Ammon's horn (tissue), 1 donor: ENCODE measurements around the gene SLC5A6.

Experiments used
- DNase-seq: peaks from one replicate; pipeline ENCODE4 v3.0.0-alpha.2; 2016; ENCODE audit warnings: low spot score

SLC5A6 gene

DNA sequence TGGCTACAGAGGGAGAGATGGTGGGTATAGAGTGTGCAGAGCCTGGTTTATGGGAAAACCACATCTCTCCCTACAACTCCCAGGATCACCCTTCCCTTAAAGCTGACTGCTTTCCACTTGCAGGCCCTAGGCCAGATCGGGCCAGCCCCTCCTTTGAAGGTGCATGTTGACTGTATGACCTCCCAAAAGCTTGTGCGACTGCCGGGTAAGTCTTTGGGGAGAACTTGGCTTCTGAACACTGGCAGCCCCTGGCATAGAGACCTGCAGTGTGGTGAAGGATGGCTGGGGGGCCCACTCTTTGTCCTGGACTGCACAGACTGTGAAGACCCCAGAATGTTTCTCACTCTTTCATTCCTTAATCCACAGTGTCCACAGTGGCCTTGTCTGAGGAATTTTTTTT, 24.6 kb upstream of the SLC5A6 start:
- DNase-seq: no peak

GRCh38 chr2:27236136-27236535, 24.1 kb upstream of the SLC5A6 start:
- DNase-seq: no peak

- no peak for DNase-seq
Measured at GRCh38 chr2:27233341-27233740, 21.3 kb upstream of the SLC5A6 start.

- no peak for DNase-seq
Measured at GRCh38 chr2:27231921-27232320, 19.9 kb upstream of the SLC5A6 start.

DNA sequence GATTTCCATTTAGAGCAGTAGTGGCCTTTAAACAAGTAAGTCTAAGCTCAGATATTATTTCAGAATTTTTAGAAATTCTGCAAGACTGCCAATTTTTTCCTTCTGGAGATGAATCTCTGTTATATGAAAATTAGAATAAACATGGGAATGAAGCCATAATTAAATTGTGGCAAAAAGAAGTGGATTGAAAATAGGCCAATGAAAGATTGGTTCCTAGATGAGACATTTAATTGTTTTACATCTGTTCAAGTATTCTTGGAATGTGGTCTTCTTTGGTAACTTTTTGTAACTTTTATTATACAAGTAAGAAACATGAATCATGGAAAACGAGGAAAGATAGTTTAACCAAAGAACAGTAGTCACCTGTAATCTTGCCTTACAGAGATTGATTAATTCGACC, 15.4 kb upstream of the SLC5A6 start:
- no peak for DNase-seq

- no peak for DNase-seq
Measured at GRCh38 chr2:27225526-27225925, 13.5 kb upstream of the SLC5A6 start.

DNA sequence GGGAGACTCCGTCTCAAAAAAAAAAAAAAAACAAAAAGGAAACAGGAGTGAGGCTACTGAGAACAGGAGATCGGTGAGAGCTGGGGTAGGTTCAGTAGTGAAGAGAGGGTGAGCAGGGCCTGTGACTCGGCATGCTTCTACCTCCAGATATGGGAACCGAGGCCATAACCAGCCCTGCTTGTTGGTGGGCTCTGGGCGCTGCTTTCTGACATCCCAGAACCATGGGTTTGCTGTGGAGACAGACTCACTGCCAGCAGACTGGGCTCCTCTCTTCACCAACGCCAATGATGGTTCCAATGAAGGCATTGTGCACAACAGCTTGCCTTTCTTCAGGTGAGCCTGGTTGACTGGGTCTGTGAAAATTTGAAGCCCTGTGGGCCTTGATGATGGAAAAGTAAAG, 11.3 kb upstream of the SLC5A6 start:
- no peak for DNase-seq

GRCh38 chr2:27222407-27222806, 10.3 kb upstream of the SLC5A6 start:
- DNase-seq: no peak

DNA sequence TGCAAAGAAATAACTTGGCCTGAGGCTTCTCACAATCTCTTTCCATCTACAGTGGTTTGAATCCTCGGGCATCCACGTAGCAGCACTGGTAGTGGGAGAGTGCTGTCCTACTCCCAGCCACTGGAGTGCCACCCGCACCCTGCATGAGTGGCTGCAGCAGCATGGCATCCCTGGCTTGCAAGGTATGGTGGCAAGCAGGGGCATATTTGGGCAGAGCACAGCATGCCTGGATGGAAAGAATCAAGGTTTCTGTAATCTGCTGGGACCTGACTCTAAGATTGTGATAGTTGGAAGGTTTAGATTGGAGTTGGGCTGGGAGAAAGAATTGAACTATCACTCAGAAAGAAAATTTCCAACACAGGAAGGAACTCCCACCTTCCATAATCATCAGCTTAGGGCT, 9.1 kb upstream of the SLC5A6 start:
- DNase-seq: no peak

DNA sequence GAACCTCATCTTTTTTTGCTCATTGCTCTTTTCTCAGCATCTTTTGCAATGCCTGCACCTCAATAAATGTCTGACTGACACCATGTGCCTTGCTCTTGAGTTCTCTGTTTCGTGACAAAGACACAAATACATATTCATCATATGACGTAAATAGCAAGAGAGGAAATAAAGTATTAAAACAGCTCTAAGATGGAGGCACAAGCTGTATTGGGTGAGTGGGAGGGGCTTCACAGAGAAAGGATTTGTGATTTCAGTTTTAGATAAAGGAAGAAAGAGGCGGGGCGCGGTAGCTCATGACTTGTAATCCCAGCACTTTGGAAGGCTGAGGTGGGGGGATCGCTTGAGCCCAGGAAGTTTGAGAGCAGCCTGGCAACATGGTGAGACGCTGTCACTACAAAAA, 8.0 kb upstream of the SLC5A6 start:
- DNase-seq: no peak

- DNase-seq: no peak
Measured at GRCh38 chr2:27219091-27219490, 7.0 kb upstream of the SLC5A6 start.

- DNase-seq: no peak
Measured at GRCh38 chr2:27218614-27219013, 6.5 kb upstream of the SLC5A6 start.

GRCh38 chr2:27217173-27218121, 5.4 kb upstream of the SLC5A6 start, which contains the start of gene CAD:
CAD (plus strand) TSS chr2:27217369; CDS start chr2:27217552, 183 bp downstream.
- peak; percentile 93 for DNase-seq

DNA sequence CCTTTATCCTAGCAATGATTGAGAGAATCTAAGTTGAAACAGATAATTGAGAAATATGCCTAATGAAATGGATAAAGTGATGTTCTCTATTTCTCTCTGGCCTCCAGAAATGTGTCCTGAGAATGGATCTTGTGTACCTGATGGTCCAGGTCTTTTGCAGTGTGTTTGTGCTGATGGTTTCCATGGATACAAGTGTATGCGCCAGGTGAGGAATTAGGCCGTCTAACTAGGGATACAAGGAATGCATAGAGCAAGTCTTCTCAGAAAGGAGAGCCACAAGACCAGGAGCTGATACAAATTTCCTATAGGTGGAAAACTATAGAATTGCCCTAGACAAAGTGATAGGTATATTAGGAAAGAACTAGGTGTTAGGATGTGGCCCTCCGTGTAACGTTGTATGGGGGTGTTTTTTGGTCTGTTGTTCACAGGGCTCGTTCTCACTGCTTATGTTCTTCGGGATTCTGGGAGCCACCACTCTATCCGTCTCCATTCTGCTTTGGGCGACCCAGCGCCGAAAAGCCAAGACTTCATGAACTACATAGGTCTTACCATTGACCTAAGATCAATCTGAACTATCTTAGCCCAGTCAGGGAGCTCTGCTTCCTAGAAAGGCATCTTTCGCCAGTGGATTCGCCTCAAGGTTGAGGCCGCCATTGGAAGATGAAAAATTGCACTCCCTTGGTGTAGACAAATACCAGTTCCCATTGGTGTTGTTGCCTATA, 4.5 kb upstream of the SLC5A6 start:
- DNase-seq: no peak

- no peak for DNase-seq
Measured at GRCh38 chr2:27214941-27215340, 2.9 kb upstream of the SLC5A6 start.

GRCh38 chr2:27212626-27213471, 781 bp upstream of the SLC5A6 start:
- DNase-seq: no peak

DNA sequence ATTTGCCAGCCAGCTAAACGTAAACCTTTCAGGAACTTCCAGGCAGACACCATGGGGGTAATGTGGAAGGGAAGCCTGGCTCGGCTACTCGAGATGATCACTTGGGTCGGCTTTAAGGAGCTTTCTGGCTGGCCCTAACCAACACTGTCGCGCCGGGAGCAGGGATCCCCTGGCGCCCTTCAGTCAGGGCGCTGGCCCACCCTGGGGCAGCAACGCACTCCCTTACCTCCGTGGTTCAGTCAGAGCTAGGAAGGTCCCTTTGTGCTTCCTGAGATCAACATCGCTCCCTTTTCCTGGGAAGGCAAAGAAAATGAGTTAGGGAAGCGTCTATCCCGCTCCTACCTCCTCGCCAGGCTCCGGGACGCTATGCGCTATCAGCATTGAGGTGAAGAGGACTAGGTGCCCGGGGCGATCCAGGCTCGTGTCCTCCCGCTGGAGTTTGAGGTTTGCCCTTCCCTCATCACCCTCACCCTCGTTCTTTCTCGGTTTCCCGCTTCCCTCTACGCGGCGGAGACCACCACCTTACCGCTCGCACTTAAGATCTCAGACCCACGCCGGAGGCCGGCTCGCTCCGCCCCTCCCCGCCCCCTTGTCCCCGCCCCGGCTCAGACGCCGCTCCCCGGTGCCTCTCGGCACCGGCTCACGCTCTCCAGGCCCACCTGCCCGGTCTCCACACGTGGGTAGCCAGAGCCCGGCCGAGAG, 676 bp downstream of the SLC5A6 start:
- no peak for DNase-seq

- no peak for DNase-seq
Measured at GRCh38 chr2:27209621-27210401, 2.3 kb downstream of the SLC5A6 start.

DNA sequence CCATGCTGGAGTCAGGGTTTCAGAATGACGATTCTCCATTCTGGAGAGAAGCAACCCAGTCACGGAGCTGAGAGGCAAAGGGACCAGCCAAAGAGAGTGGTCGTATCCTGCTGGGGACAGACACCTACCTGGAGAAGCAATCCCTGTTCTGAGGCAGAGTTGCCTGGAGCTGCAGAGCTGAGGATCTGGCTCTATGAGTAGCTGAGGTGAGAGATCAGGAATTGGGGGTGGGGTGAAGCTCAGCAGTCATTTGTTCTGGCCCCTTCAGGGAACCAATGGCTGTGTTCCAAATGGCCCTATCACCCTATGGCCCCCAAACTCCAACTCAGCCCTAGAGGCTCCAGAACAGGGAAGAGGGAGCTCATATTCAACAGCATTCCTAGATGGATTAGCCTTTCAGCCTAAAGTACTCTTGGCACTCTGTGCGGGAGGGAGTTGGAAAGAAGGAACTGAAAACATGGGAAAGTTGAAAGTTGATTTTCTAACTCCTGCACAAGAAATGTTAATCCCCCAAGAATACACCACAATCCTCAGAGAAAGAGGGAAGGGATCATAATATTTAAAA, 3.5 kb downstream of the SLC5A6 start:
- no peak for DNase-seq

DNA sequence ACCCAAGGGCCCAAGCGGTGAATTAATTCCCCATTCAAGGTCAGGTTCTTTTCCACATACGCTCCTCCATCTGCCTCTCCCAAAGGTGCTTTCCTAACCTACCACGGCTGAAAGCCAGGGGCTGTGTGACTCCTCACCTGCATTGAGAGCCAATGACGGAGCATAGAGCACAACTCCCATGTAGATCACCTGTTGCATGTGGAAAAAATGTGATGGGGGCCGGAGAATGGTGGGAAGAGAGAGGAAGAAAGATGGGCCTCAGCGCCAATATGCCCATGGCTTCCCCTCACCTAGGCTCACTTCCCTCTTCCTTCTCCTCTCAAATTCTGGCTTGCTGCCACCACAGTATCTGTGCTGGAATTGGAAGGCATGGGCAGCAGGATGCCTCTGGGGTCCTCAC, 5.7 kb downstream of the SLC5A6 start:
- DNase-seq: no peak
